ENCODE data around the gene ZSCAN5A. TPM values are rescaled to one million over a fixed set of nuclear protein-coding genes. Genes with fewer than 3 reads are reported as not detected.

The ZSCAN5A gene
- total and polyA plus RNA-seq, 2 donors (not counting 1 experiment from before 2014, with no cell fraction given), result 5.2 to 24.8 TPM

DNA sequence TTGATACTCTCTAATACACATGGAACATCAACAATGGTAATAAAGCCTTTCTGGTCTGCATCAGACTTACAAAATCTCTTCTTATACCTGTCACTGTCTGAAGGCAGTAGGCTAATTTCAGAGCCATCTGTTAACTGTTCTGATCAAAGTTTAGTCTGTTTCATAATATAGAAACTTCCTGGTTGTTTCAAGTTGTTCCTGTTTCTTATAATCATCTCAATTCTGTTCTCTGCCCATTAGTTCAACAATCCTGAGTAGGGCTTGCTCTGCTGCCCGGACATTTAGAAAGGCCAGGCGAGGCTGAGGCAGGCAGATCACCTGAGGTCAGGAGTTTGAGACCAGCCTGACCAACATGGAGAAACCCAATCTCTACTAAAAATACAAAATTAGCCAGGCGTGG is 5.4 kb upstream of the ZSCAN5A start:
- intact Hi-C loops (cut with micrococcal nuclease), result loop anchor here (10.0 kb wide), 1 partner anchor 685 kb away; no protein-coding TSS in a partner anchor
- H3K27ac Mint-ChIP-seq, result no peak overlapping the region
- H3K4me1 Mint-ChIP-seq, result peaks cover 15% of the 10 kb centered on the region
- H3K9me3 Mint-ChIP-seq (ENCODE audit: insufficient read depth), result peaks cover 3% of the 10 kb centered on the region
- H3K9ac ChIP-seq (ENCODE audit: low read length), result no peak overlapping the region
- H3K4me3 Mint-ChIP-seq, result no peak overlapping the region
- POLR2A ChIA-PET, result no interaction called here
- 13% methylated on average over 1 of the region's 3 CpGs for WGBS (ENCODE audit: insufficient coverage)
- peaks cover 8 to 17% of the 10 kb centered on the region in 2 donors for H3K4me1 ChIP-seq (ENCODE audit: control insufficient read depth in 2 of 2, insufficient read depth in 2 of 2, low read length in 2 of 2)
- H4K20me1 ChIP-seq (ENCODE audit: control insufficient read depth, insufficient read depth, low read length, poor library complexity, severe bottlenecking), result no peaks in the 10 kb centered on the region
- no peaks in the 10 kb centered on the region for H3K27me3 ChIP-seq (replicated peaks in 1 of 4; ENCODE audit: control extremely low read depth in 1 of 4, control insufficient read depth in 3 of 4, insufficient read depth in 4 of 4, low read length in 3 of 4)
- no peak overlapping the region for H2AFZ ChIP-seq (ENCODE audit: insufficient read depth, low read depth, low read length, poor library complexity, severe bottlenecking)
- CTCF ChIA-PET, result no interaction called here
- no peak for TF ChIP-seq EZH2 (IDR thresholded peaks at IDR 0.05; ENCODE audit: borderline replicate concordance, insufficient read depth, low read depth, low read length, poor library complexity, severe bottlenecking)
- TF ChIP-seq, protein P1, sequence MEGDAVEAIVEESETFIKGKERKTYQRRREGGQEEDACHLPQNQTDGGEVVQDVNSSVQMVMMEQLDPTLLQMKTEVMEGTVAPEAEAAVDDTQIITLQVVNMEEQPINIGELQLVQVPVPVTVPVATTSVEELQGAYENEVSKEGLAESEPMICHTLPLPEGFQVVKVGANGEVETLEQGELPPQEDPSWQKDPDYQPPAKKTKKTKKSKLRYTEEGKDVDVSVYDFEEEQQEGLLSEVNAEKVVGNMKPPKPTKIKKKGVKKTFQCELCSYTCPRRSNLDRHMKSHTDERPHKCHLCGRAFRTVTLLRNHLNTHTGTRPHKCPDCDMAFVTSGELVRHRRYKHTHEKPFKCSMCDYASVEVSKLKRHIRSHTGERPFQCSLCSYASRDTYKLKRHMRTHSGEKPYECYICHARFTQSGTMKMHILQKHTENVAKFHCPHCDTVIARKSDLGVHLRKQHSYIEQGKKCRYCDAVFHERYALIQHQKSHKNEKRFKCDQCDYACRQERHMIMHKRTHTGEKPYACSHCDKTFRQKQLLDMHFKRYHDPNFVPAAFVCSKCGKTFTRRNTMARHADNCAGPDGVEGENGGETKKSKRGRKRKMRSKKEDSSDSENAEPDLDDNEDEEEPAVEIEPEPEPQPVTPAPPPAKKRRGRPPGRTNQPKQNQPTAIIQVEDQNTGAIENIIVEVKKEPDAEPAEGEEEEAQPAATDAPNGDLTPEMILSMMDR (IDR thresholded peaks at IDR 0.05), result no peak
- no peaks in the 10 kb centered on the region for H3K27me3 Mint-ChIP-seq
- no peaks in the 10 kb centered on the region for H3K36me3 ChIP-seq (replicated peaks in 1 of 2; ENCODE audit: control extremely low read depth in 1 of 2, control insufficient read depth in 1 of 2, extremely low read depth in 1 of 2, insufficient read depth in 2 of 2, low read length in 1 of 2)
- ATAC-seq (ENCODE audit: low read depth) (no peak), DNase-seq (no peak)
- H3K4me3 ChIP-seq (ENCODE audit: control extremely low read depth in 1 of 5, extremely low read depth in 1 of 5, insufficient read depth in 1 of 5, low read depth in 2 of 5, low read length in 4 of 5), result no peak overlapping the region
- no peaks in the 10 kb centered on the region for H3K9me3 ChIP-seq (ENCODE audit: control extremely low read depth in 1 of 3, control insufficient read depth in 2 of 3, insufficient read depth in 1 of 3, low read length in 2 of 3)
- H3K4me2 ChIP-seq (replicated peaks; ENCODE audit: low read depth, low read length, poor library complexity, severe bottlenecking), result no peak overlapping the region
- no peak overlapping the region for H3K27ac ChIP-seq (ENCODE audit: low read length in 2 of 2)
- H3K79me2 ChIP-seq (ENCODE audit: control insufficient read depth, insufficient read depth, low read length), result no peaks in the 10 kb centered on the region

DNA sequence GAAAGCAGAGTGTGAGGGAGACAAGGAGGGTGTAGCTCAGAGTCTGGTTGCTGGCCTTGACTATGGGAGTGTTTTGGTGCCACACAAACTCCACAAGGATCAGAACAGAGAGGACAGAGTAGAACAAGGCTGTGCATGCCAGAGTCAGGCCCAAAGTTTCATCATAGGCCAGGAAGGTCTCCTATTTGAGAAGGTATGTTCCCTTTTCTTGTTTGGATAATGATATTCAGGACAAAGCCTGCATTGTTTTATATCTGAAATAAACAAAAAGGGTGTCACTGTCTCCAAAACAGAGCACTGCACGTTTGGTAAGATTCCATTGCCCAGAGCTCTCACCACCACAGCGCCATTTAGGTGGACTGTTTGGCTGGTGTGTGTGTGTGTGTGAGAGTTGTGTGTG is 3.1 kb upstream of the ZSCAN5A start:
- H3K27me3 ChIP-seq (replicated peaks in 1 of 4; ENCODE audit: control extremely low read depth in 1 of 4, control insufficient read depth in 3 of 4, insufficient read depth in 4 of 4, low read length in 3 of 4), result no peaks in the 10 kb centered on the region
- no peak overlapping the region for H3K27ac ChIP-seq (ENCODE audit: low read length in 2 of 2)
- DNase-seq, result no peak
- no peak overlapping the region for H2AFZ ChIP-seq (ENCODE audit: insufficient read depth, low read depth, low read length, poor library complexity, severe bottlenecking)
- H3K4me2 ChIP-seq (replicated peaks; ENCODE audit: low read depth, low read length, poor library complexity, severe bottlenecking), result no peak overlapping the region
- intact Hi-C loops (cut with micrococcal nuclease), result loop anchor here (10.0 kb wide), 1 partner anchor 683 kb away; no protein-coding TSS in a partner anchor
- ATAC-seq (ENCODE audit: low read depth), result no peak
- H4K20me1 ChIP-seq (ENCODE audit: control insufficient read depth, insufficient read depth, low read length, poor library complexity, severe bottlenecking), result no peaks in the 10 kb centered on the region
- H3K9ac ChIP-seq (ENCODE audit: low read length), result no peak overlapping the region
- H3K36me3 ChIP-seq (replicated peaks in 1 of 2; ENCODE audit: control extremely low read depth in 1 of 2, control insufficient read depth in 1 of 2, extremely low read depth in 1 of 2, insufficient read depth in 2 of 2, low read length in 1 of 2), result no peaks in the 10 kb centered on the region
- no peaks in the 10 kb centered on the region for H3K9me3 ChIP-seq (ENCODE audit: control extremely low read depth in 1 of 3, control insufficient read depth in 2 of 3, insufficient read depth in 1 of 3, low read length in 2 of 3)
- no peak overlapping the region for H3K27ac Mint-ChIP-seq
- no peaks in the 10 kb centered on the region for H3K9me3 Mint-ChIP-seq (ENCODE audit: insufficient read depth)
- ChIA-PET CTCF (interaction anchor here (0.8 kb wide), 1 partner anchor 16 kb away, joined by 3 read pairs; no protein-coding TSS in a partner anchor), POLR2A (no interaction called here)
- WGBS (ENCODE audit: insufficient coverage), result no CpG with 5 or more reads among the region's 2 CpGs
- H3K4me3 ChIP-seq (ENCODE audit: control extremely low read depth in 1 of 5, extremely low read depth in 1 of 5, insufficient read depth in 1 of 5, low read depth in 2 of 5, low read length in 4 of 5), result no peak overlapping the region
- no peaks in the 10 kb centered on the region for H3K79me2 ChIP-seq (ENCODE audit: control insufficient read depth, insufficient read depth, low read length)
- no peak overlapping the region for H3K4me3 Mint-ChIP-seq
- H3K27me3 Mint-ChIP-seq, result no peaks in the 10 kb centered on the region
- peaks cover 26% of the 10 kb centered on the region for H3K4me1 Mint-ChIP-seq
- TF ChIP-seq, protein P1 (IDR thresholded peaks at IDR 0.05), result no peak
- no peak for TF ChIP-seq EZH2 (IDR thresholded peaks at IDR 0.05; ENCODE audit: borderline replicate concordance, insufficient read depth, low read depth, low read length, poor library complexity, severe bottlenecking)
- H3K4me1 ChIP-seq (ENCODE audit: control insufficient read depth in 2 of 2, insufficient read depth in 2 of 2, low read length in 2 of 2), result peaks cover 15 to 22% of the 10 kb centered on the region in 2 donors

Measured in B cell (primary cell).